ENCODE data around the gene CDH18.

The CDH18 gene

DNA sequence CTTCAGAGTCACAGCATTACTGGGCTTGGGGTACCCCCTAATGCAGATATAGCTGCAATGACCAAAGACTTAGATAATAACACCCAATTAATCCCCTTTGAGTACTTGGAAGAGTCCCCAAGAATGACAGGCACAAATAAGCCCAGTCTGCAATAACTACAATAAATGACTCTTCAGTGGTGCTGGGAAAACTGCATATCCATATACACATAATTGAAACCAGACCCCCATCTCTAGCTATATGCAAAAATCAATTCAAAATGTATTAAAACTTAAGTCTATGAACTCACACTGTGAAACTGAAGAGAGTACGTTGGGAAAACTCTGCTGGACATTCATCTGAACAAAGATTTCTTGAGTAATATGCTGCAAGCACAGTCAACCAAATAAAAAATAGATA lies 422.5 kb downstream of the CDH18 start:
- no peak for DNase-seq

DNA sequence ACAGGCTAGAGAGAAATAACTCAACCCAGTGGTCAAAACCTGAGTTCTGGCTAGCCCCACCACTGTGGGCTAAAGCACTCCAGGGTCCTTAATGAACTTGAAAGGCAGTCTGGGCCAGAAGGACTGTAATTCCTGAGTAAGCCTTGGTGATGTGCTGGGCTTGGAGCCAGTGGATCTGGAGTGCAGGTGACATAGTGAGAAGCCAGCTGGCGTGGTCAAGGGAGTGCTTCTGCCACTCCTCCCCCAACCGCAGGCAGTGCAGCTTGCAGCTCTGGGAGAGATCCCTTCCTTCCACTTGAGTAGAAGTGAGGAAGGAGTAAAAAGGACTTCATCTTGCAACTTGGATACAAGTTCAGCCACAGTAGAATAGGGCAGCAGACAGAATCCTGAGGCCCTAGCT lies 424.0 kb downstream of the CDH18 start:
- no peak for DNase-seq

DNA sequence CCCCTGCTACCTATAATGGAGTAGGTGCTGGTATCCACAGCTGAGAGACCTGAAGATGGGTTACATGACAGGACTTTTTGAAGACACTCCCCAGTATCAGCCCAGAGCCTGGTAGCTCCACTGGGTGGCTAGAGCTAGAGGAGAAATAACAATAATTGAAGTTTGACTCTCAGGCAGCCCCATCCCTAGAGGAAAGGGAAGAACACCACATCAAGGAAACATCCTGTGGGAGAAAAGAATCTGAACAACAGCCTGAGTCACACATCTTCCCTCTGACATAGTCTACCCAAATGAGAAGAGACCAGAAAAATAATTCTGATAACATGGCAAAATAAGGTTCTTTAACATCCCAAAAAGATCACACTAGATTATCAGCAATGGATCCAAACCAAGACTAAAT lies 432.1 kb downstream of the CDH18 start:
- no peak for DNase-seq

DNA sequence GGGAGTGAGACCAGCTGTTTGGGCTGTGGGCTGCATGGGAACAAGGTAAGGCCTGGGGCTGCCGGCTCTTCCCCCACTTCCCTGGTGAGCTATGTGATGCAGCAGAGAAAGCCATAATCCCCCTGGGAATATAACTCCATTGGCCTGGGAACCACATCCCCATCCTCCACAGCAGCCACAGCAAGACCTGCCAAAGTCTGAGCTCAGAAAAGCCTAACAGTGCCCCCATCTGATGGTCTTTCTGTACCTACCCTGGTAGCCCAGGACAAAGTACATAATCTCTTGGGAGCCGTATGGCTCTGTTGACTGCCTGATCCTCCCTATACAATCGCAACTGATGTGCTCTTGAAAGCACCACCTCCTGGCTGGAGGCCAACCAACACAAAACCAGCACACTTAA lies 432.6 kb downstream of the CDH18 start:
- DNase-seq: no peak

DNA sequence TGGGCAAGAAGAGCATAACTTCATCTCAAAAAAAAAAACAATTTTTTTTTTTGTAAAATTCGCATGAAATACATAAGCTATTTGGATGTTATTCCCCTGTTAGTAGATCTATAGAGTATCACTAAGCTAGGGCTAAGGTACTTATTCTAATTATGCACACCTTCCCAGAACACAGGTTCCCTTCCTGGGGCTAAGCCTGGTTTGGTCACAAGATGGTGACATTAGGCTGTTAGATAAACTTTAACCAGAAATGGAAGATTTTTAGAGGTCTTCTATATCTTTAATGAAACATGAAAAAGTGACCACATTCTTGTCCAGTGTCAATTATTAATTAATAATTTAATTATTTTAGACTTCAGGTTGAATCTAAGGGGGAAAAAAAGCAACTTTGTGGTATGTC lies 433.5 kb downstream of the CDH18 start:
- no peak for DNase-seq

DNA sequence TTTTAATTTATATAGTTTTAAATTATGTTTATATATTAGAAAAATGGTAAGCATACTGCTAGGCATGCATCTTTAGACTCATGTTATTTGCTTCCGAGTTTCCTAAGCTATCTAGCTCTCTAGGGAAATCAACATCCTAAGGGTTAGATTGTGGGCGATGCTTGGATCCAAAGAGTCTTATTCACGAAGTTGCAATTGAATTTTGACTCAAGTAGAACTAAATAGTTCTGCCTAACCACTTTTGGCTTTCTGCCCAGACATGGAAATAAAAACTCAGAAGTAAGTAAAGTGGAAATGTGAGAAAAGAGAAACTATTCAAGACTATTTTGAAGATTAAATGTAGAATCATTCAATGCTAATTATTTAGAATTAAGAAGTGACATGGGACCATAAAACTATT lies 440.4 kb downstream of the CDH18 start:
- DNase-seq: no peak

DNA sequence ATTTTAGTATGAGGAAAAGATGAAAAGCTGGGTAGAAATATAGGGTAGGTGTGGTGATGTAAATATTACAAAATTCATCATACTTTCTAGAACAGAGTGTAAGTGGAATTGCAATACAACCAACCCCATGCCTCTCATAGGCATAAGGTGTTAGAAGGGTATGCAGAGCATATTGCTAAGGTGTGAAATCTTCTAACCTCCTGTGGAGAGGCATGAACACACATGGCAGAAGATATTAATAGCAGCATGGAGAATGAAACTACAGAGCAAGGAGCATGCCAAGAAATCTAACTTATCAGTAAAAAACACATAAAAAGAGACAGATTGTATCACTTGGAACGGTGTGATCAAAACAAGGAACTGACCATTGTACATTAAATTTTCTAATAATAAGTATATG lies 441.5 kb downstream of the CDH18 start:
- DNase-seq: no peak

DNA sequence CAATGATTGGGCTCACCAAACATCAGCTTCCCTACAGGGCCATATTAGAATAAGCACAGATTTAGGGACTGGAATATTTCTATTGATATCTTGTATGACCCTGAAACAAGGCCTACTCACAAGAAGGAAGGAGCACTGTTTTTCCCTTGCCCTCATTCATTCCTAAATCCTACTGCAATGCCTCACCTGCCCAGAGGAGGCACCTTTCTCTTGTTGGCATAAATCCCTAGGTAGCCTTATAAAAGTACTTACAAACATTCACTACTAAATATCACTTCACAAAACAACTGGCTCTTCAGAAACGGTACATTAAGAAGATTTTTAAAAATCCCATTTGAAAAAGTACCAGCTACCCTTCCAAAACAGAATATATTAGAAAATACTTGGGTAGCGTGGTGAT lies 449.4 kb downstream of the CDH18 start:
- DNase-seq: no peak

DNA sequence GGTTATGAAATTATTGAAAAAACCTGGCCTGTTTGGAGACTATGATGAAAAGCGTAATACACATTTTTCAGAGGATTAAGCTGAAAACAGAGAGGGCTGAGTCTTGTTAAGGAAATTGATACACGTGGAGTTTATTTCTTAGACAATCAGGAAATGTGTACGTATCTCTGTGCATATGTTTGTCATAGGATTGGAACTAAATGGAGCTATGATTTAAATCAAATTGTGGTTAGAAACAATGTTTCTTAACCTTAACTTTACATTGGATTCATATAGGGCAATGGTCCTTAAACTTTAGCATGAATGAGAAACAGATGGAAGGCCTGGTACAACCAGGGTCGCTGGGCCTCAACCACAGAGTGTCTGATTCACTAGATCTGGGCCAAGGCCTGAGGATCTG lies 451.6 kb downstream of the CDH18 start:
- DNase-seq: no peak

DNA sequence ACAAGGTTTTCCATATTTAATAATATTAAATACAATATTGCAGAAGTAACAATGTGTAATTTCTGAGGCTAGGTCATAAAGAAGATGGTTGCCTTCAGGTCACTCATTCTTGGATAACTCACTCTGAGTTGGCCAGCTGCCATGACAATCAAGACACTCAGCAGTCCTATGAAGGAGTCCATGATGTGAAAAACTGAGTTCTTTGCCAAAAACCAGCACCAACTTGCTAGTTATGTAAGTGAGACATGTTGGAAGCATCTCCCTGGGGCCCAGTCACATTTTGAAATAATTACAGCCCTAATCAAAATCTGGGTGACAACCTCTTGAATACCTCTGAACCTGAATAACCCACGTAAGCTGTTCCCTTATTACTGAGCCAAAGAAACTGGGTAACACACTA lies 453.2 kb downstream of the CDH18 start:
- DNase-seq: no peak

DNA sequence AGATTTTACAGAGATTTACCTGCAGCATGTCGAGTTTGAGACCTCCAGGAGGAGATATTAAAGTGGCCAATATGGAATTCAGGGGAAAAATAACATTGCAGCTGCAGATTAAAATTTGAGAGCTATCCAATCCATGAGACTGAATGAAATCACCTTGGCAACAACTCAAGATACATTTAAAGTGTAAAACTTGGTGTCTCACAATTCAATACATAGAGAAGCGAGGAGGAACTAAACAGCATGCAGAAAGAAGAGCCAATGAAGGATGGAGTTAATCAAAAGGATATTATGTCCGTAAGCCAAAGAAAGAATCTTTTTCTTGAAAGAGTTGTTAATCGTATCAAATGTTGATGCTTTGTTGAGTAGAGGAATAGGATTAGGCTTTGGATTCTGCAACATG lies 455.1 kb downstream of the CDH18 start:
- no peak for DNase-seq

DNA sequence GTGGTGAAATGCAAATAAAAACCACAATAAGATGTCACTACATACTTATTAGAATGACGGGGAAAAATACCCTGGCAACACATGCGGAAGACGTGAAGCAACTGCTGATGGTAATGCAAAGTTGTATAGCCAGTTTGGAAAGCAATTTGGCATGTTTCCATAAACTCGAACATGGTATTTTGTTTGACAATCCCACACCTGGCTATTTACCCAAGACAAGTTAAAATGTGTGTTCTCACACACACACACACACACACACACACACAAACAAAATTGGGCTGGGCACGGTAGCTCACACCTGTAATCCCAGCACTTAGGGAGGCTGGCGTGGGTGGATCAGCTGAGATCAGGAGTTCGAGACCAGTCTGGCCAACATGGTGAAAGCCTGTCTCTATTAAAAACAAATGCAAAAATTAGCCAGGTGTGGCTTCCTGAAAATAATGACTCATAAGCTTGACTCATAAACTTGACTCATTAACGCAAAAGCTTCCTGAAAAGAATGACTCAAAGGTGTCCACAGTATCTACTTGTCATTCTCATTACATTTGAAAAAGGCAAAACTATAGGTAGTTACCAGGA lies 456.5 kb downstream of the CDH18 start:
- no peak for DNase-seq

DNA sequence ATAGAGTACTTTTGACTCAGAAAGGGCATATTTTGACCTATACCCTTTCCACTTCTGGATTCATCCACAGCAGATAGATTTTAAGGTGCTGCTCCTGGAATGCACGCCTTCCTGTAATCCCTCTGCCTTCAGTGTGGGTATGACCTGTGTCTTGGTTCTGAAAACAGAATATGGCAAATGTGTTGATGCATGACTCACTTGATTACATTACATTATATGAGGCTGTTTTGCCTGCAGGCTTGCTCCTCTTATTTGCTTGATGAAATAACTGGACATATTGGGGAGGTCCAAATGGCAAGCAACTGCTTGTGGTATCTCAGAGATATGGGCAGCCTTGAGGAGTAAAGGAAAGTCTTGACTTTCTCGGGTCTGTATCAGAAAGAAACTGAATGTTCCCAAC lies 468.6 kb downstream of the CDH18 start:
- DNase-seq: no peak

DNA sequence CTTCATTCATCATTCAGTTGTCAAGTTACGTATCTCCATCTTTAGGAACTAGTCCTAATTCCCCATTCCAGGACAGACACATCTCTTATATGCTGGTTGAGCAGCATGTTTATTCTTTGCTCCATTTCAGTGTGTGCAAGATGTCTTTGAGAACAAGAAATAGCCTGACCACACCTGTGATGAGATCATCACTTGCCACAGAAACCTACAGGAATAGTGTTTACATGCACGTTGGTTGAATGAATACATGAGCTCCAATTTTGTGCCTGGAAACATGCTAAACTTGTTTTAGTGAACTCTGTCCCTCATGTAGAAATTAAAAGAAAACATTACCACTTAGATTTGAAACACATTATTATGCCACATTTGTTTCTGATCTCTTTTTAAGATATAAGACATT lies 489.1 kb downstream of the CDH18 start:
- no peak for DNase-seq

DNA sequence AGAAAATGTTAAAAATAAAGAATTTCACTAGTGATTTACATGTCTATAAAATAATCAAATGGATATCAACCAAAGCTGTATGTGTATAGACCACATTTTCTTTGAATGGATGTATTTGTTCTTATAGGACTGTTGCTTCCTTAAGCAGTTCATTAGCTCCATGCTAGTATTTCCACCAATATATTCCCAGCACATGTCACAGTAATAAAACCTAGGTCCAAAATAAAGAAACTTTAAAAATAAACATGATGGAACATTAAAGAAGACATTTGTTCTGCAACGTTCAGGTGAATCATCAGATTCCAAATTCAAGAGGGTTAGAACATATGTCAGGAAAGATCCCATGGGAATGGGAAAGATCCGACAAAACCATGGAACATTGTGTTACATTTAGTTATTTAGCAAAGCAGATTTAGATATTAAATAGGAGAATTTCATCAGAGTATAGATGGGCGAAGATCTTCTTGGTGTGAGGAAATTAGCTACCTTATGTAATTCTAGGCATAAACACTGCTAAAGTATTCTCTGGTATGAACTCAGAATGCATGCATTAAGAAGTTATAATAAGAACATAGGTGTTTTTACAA lies 490.7 kb downstream of the CDH18 start:
- DNase-seq: no peak

DNA sequence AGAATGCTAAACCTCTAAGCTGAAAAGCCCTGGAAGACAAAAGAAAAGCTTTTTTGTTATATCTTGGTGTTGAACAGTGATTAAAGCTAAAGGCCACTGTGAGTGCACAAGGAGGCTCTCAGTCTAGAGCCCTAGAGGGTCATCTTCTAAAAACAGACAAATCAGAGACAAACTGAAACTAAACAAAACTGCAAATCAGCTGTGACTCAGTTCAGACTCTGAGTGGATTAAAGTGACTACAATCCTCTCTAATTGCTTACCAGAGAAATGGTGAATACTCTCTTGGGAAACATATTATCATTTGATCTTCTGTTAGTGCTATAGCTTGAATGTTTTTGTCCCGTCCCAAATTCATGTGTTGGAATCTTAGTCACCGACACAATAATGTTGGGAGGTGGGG lies 491.9 kb downstream of the CDH18 start:
- DNase-seq: no peak

DNA sequence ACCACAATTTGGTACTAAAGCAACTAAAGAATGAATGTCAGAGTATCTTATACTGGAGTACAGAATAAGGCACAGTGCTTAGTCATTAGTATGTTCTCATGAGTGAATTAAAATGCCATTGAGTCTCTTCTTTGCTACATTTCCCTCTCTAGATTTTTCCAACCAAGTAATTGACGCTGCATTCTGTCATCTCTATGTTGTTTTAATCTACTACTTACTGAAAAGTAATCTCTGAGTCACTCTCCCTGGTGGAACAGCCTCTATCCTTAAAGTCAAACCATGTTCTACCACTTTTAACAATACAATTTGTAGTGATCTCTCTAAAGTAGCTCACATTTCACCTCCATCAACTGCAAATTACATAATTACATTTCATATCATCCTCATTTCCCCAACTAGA lies 495.1 kb downstream of the CDH18 start:
- no peak for DNase-seq

DNA sequence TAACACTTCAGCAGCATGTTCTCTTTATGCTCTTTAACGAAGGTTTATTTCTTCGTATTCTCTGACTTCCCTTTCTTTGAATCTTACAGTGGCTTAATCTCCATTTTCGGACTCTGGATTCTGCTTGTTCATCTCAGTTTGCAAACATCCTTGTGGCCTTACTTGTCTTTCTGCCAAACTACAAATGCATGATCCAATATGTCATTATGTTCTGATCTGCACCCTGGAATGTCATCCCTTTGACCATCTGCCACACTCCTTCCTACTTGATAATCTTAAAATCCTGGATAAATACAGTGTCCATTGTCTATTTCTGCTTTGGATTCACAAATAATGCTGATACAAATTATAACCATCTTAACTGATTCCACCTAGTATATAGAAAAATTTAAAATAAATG lies 499.2 kb downstream of the CDH18 start:
- DNase-seq: no peak

DNA sequence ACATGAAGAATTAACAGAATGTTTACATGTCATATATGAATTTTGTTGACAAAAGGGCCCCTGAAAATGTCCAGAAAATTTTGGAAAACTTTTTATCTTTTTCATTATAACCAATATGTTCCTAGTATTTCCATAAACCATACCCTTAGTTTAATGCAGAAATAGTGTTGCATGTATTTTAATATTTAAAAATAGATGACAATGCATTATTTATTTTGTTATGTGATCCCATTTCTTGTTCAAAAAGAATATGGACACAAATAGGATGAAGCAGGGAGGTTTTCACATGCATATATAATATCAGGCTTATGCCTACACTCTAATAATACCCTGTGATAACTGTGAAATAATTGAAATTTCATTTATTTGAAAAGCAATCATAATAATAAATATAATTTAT lies 500.5 kb downstream of the CDH18 start:
- no peak for DNase-seq

DNA sequence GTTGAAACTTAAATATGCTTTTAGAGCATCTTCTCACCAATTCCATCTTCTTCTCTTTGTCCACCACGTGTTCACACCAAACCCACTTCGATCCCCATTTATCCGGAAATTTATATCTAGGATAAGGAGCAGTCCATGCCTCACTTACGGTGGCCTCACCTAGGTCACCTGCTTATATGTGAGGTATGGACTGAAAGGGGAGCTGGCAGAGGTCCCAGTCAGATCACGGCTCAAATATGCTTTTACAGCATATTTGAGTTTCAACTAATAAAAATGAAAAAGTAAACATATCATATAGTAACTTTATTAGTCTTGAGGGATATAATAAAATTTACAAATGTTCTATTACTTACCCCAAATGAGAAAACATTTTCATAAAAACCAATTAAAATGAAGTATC lies 508.4 kb downstream of the CDH18 start:
- DNase-seq: no peak

DNA sequence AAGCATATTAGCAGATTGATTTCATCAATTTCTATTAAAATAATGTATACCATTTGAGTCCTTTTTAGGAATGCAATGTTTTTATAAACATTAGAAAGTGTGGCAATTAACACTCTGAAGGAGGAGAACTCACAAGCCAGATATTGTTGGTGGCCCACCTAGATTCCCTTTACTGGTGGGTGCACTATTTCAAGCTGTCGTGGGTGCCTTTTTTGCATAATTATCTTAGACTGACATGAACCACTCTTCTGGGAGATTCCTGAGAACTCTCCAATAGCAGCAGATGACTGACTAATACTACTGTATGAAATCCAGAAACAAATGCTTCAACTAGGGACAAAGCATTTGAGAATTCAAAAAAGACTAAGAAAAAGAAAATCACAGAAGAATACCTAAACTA lies 526.0 kb downstream of the CDH18 start:
- DNase-seq: no peak

DNA sequence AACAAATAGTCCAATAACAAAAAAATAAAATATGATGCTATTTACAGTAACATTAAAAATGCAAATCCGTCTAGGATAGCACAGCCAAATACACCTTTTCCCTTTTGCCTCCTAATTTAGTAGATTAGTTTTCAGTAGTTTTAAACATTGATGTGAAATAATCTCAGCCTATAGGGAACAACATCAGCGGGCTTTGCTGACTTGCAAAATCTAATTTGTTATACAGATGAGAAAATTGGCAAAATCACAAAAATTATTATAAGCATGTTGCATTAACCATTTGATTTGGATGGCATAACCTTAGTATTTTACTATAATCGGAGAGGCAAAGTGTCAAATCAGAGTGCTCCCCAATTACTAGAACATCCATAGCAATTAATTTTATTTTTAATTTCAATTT lies 563.5 kb downstream of the CDH18 start:
- DNase-seq: no peak

Measured in CD4-positive, alpha-beta T cell treated with Interleukin-1 beta for 1 hour (primary cell).